M059J (cell line): ENCODE measurements around the gene SYNE2. TPM values are rescaled to one million over a fixed set of nuclear protein-coding genes. Genes with fewer than 3 reads are reported as not detected.
A peak's percentile ranks its signal among the peaks of the same experiment; 100 is the strongest.
"Not testable (repeated sequence)": the region's sequence is repeated elsewhere in the genome, so short reads cannot be mapped to it uniquely, and the experiment has no call there.

Experiments
- DNase-seq: peaks from one replicate; pipeline ENCODE4 v3.0.0-alpha.2; 2012; ENCODE audit warnings: low read depth
- total RNA-seq: library from RNA; depleted of rRNA; stranded (reverse); fragments of >200 nt; shearing (Covaris generic); gene quantifications from 2 replicates; pipeline ENCODE4 v1.2.3, GENCODE V29; 2014; rRNA removed

SYNE2 gene, protein sequence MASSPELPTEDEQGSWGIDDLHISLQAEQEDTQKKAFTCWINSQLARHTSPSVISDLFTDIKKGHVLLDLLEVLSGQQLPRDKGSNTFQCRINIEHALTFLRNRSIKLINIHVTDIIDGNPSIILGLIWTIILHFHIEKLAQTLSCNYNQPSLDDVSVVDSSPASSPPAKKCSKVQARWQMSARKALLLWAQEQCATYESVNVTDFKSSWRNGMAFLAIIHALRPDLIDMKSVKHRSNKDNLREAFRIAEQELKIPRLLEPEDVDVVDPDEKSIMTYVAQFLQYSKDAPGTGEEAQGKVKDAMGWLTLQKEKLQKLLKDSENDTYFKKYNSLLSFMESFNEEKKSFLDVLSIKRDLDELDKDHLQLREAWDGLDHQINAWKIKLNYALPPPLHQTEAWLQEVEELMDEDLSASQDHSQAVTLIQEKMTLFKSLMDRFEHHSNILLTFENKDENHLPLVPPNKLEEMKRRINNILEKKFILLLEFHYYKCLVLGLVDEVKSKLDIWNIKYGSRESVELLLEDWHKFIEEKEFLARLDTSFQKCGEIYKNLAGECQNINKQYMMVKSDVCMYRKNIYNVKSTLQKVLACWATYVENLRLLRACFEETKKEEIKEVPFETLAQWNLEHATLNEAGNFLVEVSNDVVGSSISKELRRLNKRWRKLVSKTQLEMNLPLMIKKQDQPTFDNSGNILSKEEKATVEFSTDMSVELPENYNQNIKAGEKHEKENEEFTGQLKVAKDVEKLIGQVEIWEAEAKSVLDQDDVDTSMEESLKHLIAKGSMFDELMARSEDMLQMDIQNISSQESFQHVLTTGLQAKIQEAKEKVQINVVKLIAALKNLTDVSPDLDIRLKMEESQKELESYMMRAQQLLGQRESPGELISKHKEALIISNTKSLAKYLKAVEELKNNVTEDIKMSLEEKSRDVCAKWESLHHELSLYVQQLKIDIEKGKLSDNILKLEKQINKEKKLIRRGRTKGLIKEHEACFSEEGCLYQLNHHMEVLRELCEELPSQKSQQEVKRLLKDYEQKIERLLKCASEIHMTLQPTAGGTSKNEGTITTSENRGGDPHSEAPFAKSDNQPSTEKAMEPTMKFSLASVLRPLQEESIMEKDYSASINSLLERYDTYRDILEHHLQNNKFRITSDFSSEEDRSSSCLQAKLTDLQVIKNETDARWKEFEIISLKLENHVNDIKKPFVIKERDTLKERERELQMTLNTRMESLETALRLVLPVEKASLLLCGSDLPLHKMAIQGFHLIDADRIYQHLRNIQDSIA (N-terminal part only)
- 20.2 and 36.0 TPM in 2 replicates for total RNA-seq

DNA sequence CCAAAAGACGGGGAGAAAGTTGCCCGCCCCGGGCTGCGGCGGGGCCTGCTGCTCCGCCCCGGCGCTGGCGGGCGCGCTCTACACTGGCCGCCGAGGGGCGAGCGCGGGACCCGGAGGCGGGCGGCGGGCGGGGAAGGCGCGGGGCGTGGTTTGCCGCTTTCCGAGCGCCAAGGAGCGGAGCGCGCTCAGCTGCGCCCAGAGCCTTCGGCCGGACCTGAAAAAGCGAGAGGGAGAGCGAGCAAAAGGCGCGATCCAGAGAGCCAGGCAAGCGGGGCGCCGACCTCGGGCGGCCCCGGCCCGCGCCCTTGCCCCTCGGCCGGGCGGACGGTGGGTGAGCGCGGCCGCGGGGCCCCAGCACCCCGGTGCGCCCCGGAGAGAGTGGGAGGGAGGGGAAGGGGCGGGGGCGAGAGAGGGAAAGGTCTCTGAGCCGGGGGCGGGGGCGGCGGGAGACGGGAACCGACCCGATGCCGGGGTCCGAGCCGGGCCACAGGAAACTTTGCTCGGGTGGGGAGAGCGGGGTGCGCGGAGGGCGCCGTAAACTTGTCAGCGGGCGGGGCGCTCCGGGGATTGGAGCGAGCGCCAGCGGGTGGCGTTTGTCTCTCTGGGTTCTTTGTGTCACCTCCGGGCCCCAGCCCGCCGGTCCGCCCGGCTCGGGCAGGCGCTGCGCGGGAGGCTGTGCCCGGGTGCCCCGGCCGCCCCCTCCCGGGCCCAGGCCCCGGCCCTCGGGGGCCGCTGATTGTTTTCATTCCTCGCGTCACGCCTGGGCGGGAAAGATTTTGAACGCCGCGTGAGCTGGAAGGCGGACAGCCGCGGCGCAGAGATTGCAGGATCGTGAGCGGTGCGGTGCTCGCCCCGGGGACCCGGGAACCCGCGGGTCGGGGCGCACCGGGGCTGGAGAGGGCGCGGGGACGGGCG lies at the start of gene SYNE2:
Gene SYNE2 (plus strand): TSS at position 188 of the 915 bp plus-strand sequence. CDS start 56,145 bp downstream, outside the sequence.
- DNase-seq = peak; percentile 75

DNA sequence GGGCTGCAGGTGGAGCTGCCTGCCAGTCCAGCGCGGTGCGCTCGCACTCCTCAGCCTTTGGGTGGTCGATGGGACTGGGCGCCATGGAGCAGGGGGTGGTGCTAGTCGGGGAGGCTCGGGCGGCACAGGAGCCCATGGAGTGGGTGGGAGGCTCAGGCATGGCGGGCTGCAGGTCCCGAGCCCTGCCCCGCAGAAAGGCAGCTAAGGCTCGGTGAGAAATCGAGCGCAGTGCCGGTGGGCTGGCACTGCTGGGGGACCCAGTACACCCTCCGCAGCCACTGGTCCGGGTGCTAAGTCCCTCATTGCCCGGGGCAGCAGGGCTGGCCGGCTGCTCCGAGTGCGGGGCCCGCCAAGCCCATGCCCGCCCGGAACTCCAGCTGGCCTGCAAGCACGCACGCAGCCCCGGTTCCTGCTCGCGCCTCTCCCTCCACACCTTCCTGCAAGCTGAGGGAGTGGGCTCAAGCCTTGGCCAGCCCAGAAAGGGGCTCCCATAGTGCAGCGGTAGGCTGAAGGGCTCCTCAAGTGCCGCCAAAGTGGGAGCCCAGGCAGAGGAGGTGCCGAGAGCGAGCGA lies 49.5 kb upstream of the SYNE2 start:
- DNase-seq = not testable (repeated sequence)

DNA sequence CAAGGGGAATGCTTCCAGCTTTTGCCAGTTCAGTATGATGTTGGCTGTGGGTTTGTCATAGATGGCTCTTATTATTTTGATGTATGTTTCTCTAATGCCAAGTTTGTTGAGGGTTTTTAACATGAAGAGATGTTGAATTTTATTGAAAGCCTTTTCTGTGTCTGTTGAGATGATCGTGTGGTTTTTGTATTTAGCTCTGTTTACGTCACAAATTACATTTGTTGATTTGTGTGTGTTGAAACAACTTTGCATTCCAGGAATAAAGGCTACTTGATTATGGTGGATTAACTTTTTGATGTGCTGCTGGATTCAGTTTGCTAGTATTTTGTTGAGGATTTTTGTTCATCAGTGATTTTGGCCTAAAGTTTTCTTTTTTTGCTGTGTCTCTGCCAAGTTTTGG lies 46.7 kb upstream of the SYNE2 start:
- DNase-seq = not testable (repeated sequence)

GRCh38 chr14:63811692-63812091 lies 41.1 kb upstream of the SYNE2 start:
- DNase-seq = not testable (repeated sequence)

- no peak for DNase-seq
These were observed 19.1 kb upstream of the SYNE2 start for GRCh38 chr14:63833728-63834127.

DNA sequence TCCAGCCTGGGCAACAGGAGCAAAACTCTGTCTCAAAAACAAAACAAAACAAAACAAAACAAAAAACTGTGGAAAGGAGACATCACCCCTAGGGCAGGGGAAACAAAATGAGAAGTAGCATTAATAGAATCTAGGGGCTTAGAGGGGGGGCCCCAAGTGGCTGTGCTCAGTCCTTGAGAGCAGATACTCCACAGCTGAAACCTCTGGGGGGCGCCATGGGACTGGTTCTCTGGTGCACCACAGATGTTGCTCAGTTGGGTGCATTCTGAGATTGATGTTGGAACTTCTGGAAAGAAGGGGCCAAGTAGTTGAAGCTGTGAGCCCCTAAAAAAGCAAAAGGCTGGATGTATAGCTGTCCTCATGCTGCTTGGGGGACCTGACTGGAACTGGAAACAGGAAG lies 11.8 kb upstream of the SYNE2 start:
- DNase-seq = no peak

GRCh38 chr14:63843796-63844195 lies 9.0 kb upstream of the SYNE2 start:
- no peak for DNase-seq

DNA sequence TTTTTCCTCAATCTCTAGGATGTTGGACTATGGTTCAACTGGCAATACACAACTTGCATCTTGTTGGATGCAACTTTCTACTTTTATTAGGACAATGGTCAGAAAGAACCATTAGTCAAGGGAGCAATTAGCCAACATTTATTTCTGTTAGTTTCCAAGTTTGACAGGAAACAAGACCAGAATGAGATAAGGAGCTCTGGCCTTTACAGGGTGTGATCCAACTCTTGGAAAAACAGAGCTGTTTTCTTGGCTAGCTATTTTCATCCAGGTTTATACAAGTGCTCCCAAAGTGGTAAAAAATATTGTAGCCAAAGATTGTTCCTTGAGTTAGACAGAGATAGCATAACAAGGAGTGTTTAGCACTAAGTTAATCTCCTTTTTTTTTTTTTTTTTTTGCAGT lies 3.9 kb upstream of the SYNE2 start:
- no peak for DNase-seq

- DNase-seq = peak; percentile 39
These were observed 460 bp upstream of the SYNE2 start for GRCh38 chr14:63852271-63852816.

- peak; percentile 84 for DNase-seq
These were observed 1.1 kb downstream of the SYNE2 start for GRCh38 chr14:63853831-63854293.

DNA sequence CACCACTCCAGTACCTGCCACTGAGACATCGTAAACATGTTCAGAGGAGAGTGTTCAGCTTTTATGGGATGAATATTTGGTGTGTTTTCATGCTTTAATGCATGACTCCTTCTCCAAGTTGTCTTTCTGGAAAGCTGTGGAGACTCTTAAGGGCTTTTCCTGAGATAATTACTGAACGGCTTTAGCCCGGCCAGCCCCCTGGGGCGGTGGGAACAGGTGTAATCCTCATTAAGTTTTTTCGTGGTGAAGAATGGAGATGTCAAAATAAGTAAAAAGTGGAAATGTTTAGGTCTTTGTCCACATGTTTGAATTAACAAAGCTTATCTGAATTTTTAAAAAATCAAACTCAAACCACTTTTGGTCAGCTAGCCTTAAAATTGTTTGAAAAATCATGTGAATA lies 1.5 kb downstream of the SYNE2 start:
- no peak for DNase-seq

DNA sequence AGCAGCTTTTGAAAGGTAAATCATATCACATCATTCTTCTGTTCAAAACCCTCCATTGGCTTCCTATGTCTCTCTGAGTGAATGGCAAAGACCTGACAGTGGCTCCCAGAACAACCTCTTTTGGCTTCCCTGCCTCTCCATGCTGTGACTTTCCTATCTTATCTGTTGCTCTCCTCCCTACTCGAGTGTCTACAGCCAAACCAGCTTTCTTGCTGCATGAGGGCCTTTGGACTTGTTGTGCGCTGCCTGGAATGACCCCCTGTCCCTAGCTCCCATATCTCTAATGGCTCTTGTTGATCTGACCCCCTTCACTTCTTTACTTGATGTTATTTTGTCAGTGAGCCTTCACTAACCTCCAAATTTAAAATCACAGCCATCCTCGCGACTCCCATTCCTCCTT lies 2.5 kb downstream of the SYNE2 start:
- no peak for DNase-seq

GRCh38 chr14:63857466-63858030 lies 4.7 kb downstream of the SYNE2 start:
- peak; percentile 60 for DNase-seq

DNA sequence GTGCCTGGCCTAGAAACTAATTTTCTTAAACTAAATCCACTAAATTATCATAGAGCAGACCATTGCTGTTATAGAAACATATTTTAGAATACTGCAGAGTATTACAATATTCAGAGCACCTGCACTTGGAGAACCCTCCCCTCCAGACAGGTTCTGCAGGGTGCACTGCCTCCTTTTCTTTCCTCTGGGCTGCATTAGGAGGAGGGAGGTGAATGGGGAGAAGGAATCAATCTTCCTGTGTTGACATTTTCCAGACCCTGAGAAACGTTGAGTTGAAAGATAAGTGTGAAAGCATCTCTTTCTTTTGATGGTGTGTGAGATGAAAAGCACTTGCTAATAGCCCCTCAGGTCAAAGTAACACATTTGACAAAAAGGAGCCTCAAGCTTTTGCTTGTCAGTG lies 7.3 kb downstream of the SYNE2 start:
- no peak for DNase-seq

- no peak for DNase-seq
These were observed 9.4 kb downstream of the SYNE2 start for GRCh38 chr14:63862163-63862562.

DNA sequence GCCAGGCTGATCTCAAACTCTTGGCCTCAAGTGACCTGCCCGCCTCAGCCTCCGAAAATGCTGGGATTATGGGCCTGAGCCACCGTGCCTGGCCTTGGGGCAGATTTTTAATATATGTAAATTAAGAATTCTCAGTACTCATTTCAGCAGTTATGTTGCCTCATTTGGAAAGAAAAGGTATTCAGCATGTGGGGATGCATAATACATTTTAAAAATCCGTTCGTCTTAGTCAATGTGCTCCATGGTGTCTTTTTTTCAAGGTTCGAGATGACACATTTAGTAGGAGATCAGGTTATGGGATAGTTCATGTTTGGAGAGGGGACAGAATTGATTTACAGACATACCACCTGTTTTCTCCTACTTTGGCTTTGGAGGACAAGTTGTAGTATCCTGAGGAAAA lies 10.2 kb downstream of the SYNE2 start:
- no peak for DNase-seq

GRCh38 chr14:63864775-63865174 lies 12.0 kb downstream of the SYNE2 start:
- DNase-seq = not testable (repeated sequence)

- peak; percentile 31 for DNase-seq
These were observed 15.4 kb downstream of the SYNE2 start for GRCh38 chr14:63867933-63868921.
